AG04449 (cell line): ENCODE data around the gene PTPN14.

Experiments
- CTCF ChIA-PET: fragments of 350-600 bp; formaldehyde crosslinking; extraction: SDS; loops from one replicate; lab custom pipeline; 2021; ENCODE audit warnings: antibody characterized with exemption; lab: Yijun Ruan, JAX
- POLR2A ChIA-PET: fragments of 400-600, 350-600 bp; formaldehyde crosslinking; extraction: SDS; loops from one replicate; lab custom pipeline; 2020; ENCODE audit warnings: antibody characterized with exemption, inconsistent platforms; lab: Yijun Ruan, JAX
- DNase-seq: peaks from one replicate; pipeline ENCODE4 v3.0.0-alpha.2; 2010; ENCODE audit warnings: low read depth, low spot score
- H3K4me3 ChIP-seq: 2 replicates; pipeline ENCODE4 v1.5.1; 2011; ENCODE audit warnings: low read depth, mild to moderate bottlenecking, control low read depth, low read length
- TF ChIP-seq, protein P1 (sequence below): IDR thresholded peaks from one replicate; pipeline ENCODE4 v1.5.1; 2011; ENCODE audit warnings: mild to moderate bottlenecking, moderate library complexity, low read length, control low read depth, inconsistent platforms; ENCODE audit not compliant: insufficient read depth; ENCODE audit errors: missing control alignments

Gene PTPN14

DNA sequence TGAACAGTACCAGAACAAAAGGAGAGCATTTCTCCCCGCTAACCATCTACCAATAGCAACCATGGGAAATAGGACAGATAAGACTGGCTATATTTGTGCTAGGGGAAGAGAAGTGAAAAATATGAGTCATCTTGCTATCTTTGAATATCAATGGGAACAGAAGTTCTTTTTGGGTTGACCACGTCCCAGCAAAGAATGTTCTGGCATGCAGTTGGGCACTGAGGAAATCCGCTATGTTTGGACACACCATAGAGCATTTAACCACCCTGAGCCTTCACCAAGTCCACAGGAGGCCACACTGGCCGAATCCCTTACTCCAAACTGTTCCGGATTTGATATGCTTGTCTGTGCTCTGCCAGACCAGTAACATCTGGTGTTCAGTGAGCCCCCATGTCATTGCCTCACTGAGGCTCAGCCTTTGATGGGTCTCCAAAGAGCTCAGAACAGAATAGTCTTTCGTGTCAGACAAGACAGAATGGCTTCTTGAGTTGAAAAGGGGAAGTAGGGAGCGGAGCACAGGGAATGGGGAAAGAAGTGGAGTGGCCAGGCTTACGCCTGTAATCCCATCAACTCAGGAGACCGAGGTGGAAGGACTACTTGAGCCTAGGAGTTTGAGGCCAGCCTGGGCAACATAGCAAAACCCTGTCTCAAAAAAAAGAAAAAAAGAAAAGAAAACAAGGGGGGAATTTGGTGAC is 189.1 kb downstream of the PTPN14 start:
- TF ChIP-seq, protein P1, sequence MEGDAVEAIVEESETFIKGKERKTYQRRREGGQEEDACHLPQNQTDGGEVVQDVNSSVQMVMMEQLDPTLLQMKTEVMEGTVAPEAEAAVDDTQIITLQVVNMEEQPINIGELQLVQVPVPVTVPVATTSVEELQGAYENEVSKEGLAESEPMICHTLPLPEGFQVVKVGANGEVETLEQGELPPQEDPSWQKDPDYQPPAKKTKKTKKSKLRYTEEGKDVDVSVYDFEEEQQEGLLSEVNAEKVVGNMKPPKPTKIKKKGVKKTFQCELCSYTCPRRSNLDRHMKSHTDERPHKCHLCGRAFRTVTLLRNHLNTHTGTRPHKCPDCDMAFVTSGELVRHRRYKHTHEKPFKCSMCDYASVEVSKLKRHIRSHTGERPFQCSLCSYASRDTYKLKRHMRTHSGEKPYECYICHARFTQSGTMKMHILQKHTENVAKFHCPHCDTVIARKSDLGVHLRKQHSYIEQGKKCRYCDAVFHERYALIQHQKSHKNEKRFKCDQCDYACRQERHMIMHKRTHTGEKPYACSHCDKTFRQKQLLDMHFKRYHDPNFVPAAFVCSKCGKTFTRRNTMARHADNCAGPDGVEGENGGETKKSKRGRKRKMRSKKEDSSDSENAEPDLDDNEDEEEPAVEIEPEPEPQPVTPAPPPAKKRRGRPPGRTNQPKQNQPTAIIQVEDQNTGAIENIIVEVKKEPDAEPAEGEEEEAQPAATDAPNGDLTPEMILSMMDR, result no peak
- CTCF ChIA-PET, result interaction anchor here (0.8 to 4.7 kb wide), 5 partner anchors 13 to 232 kb away, joined by 3 to 22 read pairs (median 3); no protein-coding TSS in a partner anchor
- POLR2A ChIA-PET, result no interaction called here

DNA sequence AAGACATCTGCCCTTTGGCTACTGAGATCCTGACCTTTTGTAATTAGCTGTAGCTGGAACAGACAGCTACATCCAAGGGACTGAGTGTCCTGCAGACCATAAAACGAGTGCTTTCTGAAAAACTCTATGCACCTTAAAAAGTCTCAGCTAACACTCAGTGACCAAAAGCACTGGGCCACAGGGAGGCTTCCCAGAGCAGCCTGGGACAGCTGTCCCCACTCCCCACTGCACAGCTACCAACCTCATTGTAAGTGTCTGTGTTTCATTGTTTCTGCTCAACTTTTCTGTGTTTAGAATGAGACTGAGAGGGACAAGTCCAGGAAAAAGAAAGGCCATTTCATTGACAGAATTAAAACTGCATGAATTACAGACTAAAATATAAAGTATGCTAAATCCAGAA is 189.8 kb downstream of the PTPN14 start:
- TF ChIP-seq, protein P1, result no peak
- DNase-seq, result no peak
- no peak overlapping the region for H3K4me3 ChIP-seq
- ChIA-PET POLR2A (no interaction called here), CTCF (interaction anchor here (0.8 to 4.7 kb wide), 4 partner anchors 12 to 221 kb away, joined by 3 to 22 read pairs (median 3); no protein-coding TSS in a partner anchor)

More for the DNA sequence above, 189.1 kb downstream of the PTPN14 start:
- DNase-seq, result no peak
- H3K4me3 ChIP-seq, result no peak overlapping the region

DNA sequence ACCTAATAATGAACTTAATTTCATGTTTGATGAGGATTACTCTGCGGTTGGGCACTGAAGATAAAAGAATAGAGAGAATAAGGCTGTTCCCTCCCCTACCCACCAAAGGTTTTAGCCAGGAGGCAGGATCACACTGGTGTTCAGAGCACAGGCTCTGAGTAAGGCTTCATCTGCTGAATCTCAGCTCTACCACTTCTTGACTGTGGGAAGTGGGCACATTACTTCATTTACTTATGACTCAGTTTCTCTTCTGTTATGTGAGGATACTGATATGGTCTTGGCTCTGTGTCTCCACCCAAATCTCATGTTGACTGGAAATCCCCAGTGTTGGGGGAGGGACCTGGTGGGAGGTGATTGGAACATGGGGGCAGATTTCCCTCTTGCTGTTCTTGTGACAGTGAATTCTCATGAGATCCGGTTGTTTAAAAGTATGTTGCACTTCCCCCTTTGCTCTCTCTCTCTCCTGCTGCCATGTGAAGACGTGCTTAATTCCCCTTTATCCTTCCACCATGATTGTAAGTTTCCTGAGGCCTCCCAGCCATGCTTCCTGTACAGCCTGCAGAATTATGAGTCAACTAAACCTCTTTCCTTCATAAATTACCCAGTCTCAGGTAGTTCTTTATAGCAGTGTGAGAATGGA is 190.8 kb downstream of the PTPN14 start:
- CTCF ChIA-PET, result interaction anchor here (1.0 to 4.7 kb wide), 5 partner anchors 10 to 146 kb away, joined by 3 to 22 read pairs (median 3); no protein-coding TSS in a partner anchor

DNA sequence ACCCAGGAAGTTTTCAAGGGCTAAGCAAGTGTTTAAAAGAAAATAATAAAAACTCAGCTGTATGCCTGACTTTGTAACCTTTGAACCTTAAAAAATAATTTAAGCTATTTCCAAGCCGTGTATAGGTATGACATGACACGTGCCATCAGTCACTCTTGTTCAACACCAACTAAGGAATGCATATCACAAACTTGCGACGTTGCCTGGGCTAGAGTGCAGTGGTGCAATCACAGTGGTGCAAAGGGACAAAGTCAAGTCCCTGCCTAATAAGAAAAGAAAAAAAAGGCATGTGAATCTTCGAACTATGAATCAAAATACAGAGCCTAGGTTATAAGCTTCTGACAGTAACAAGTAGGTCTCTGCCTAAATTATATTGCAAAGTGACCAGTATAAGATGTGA is 191.3 kb downstream of the PTPN14 start:
- TF ChIP-seq, protein P1, result no peak
- POLR2A ChIA-PET, result no interaction called here
- no peak overlapping the region for H3K4me3 ChIP-seq
- CTCF ChIA-PET, result interaction anchor here (1.0 to 4.7 kb wide), 3 partner anchors 10 to 28 kb away, joined by 3 to 22 read pairs (median 3); no protein-coding TSS in a partner anchor
- no peak for DNase-seq

More for the DNA sequence above, 190.8 kb downstream of the PTPN14 start:
- DNase-seq, result no peak
- TF ChIP-seq, protein P1, result no peak
- POLR2A ChIA-PET, result no interaction called here
- no peak overlapping the region for H3K4me3 ChIP-seq

DNA sequence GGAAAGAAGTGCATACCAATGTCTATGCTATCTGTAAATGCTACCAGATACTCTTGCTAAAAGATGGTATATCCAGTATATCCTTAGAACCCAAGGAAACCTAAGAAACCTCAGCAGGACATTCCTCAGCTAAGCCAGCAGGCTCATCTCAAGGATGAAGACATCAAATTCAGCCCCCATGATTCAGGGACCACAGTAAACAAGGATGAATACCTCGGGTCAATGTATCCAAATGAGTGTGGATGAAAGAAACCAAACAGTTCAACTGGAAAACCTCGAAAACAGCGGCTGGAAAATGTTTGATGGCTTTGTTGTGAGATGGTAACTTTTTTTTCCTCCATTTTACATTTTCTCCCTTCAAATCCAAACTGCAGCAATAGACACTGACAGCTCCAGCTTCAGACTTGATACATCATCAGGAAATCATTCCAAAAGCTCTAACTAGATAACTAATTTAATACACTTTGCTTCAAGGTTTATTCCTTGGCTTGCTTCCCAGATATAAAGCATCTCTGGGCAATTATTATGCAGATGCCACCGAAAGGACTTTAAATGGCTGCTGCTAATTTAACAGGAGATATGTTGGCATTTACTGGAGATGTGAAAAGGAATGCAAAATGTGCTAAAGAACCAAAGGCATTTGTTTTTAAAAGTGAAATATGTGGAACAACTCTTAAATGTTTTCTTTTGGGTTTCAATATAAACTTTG is 196.8 kb downstream of the PTPN14 start:
- DNase-seq, result no peak
- CTCF ChIA-PET, result interaction anchor here (0.7 to 1.8 kb wide), 10 partner anchors 8 to 273 kb away, joined by 3 to 11 read pairs (median 4); no protein-coding TSS in a partner anchor
- TF ChIP-seq, protein P1, result no peak
- POLR2A ChIA-PET, result no interaction called here
- no peak overlapping the region for H3K4me3 ChIP-seq
